Keratinocyte (primary cell): ENCODE results near the gene CYP17A1. TPM values are rescaled to one million over a fixed set of nuclear protein-coding genes. Genes with fewer than 3 reads are reported as not detected.

ENCODE experiments used
- DNase-seq: peaks from one replicate; pipeline ENCODE4 v3.0.0-alpha.2; 2011; ENCODE audit warnings: low read depth, missing footprints, low spot score
- FAIRE-seq: peaks from 2 replicates; lab custom pipeline; 2011; peaks lifted over from hg19 to GRCh38; lab: Jason Lieb, UNC
- H2AFZ ChIP-seq: 2 replicates; pipeline ENCODE4 v1.6.0; 2012; ENCODE audit warnings: low read length, control low read depth, inconsistent platforms; ENCODE audit not compliant: control insufficient read depth
- H3K27ac ChIP-seq: 2 replicates; pipeline ENCODE4 v1.5.1; 2011; ENCODE audit warnings: low read length; ENCODE audit not compliant: control insufficient read depth, insufficient read depth
- H3K27me3 ChIP-seq: 3 replicates; pipeline ENCODE4 v1.6.0; 2011; ENCODE audit warnings: low read length; ENCODE audit not compliant: control insufficient read depth, insufficient read depth; ENCODE audit errors: extremely low read depth
- H3K36me3 ChIP-seq, 2 experiments: 2 replicates in 1 of 2; 3 replicates in 1 of 2; pipeline ENCODE4 v1.5.1; 2011; ENCODE audit warnings: low read length in 2 of 2, mild to moderate bottlenecking in 1 of 2; ENCODE audit not compliant: control insufficient read depth in 2 of 2, insufficient read depth in 2 of 2; ENCODE audit errors: extremely low read depth in 1 of 2
- H3K4me1 ChIP-seq: 3 replicates; pipeline ENCODE4 v1.5.1; 2011; ENCODE audit warnings: low read length; ENCODE audit not compliant: control insufficient read depth, insufficient read depth; ENCODE audit errors: extremely low read depth
- H3K4me2 ChIP-seq: 3 replicates; pipeline ENCODE4 v1.6.0; 2011; ENCODE audit warnings: low read depth, low read length; ENCODE audit not compliant: control insufficient read depth, insufficient read depth; ENCODE audit errors: extremely low read depth
- H3K4me3 ChIP-seq, 3 experiments: fragments of 200-600 bp in 1 of 3; sonication (generic) in 1 of 3; 2 replicates in 2 of 3; 3 replicates in 1 of 3; pipeline ENCODE4 v1.5.1; 2011 to 2016; ENCODE audit warnings: low read length in 3 of 3, mild to moderate bottlenecking in 3 of 3, control low read depth in 2 of 3, inconsistent platforms in 1 of 3, low read depth in 1 of 3, mixed read lengths in 1 of 3, mixed run types in 1 of 3, moderate library complexity in 1 of 3; ENCODE audit not compliant: control insufficient read depth in 2 of 3, insufficient read depth in 2 of 3; ENCODE audit errors: extremely low read depth in 1 of 3
- H3K79me2 ChIP-seq: 2 replicates; pipeline ENCODE4 v1.6.0; 2012; ENCODE audit warnings: low read length; ENCODE audit not compliant: control insufficient read depth, insufficient read depth
- H3K9ac ChIP-seq: 3 replicates; pipeline ENCODE4 v1.6.0; 2011; ENCODE audit warnings: low read length; ENCODE audit not compliant: control insufficient read depth, insufficient read depth; ENCODE audit errors: extremely low read depth
- H3K9me1 ChIP-seq: 3 replicates; pipeline ENCODE4 v1.6.0; 2011; ENCODE audit warnings: low read length; ENCODE audit not compliant: control insufficient read depth, insufficient read depth; ENCODE audit errors: extremely low read depth
- H3K9me3 ChIP-seq: 2 replicates; pipeline ENCODE4 v1.5.1; 2012; ENCODE audit warnings: low read depth, low read length; ENCODE audit not compliant: control insufficient read depth
- H4K20me1 ChIP-seq: 3 replicates; pipeline ENCODE4 v1.6.0; 2011; ENCODE audit warnings: low read length; ENCODE audit not compliant: control insufficient read depth, insufficient read depth; ENCODE audit errors: extremely low read depth
- EZH2 ChIP-seq: IDR thresholded peaks from one replicate; pipeline ENCODE4 v1.6.1; 2012; ENCODE audit warnings: inconsistent platforms, mild to moderate bottlenecking, low read length, moderate library complexity
- dilution Hi-C: fragments of 300-500 bp; cut with MboI; formaldehyde crosslinking; loops from one replicate; pipeline ENCODE4 v1.7.0; 2020; ENCODE audit warnings: low sequenced_read_pairs; ENCODE audit not compliant: extremely low pct_ligation_motif_present
- polyA plus RNA-seq, 5 experiments: library from polyadenylated mRNA; depleted of rRNA in 3 of 5; stranded (reverse) in 3 of 5; stranded (forward) in 1 of 5; unstranded in 1 of 5; fragments of >200 nt; gene quantifications; 1 replicate in 1 of 5; 2 replicates in 3 of 5; 3 replicates in 1 of 5; pipeline versions ENCODE4 v1.2.1 to v1.2.3, GENCODE V29; 2011 to 2012; ENCODE audit warnings: missing spikeins in 2 of 5, low read depth in 1 of 5, low replicate concordance in 1 of 5
- TF ChIP-seq, protein P1 (sequence below), 3 experiments: IDR thresholded peaks in 1 of 3; conservative IDR thresholded peaks in 1 of 3; optimal IDR thresholded peaks in 1 of 3; 2 replicates in 2 of 3; 3 replicates in 1 of 3; pipeline versions ENCODE3 to v1.5.1; 2011; ENCODE audit warnings: low read length in 3 of 3, mild to moderate bottlenecking in 3 of 3, moderate library complexity in 2 of 3, control low read depth in 1 of 3, inconsistent platforms in 1 of 3; ENCODE audit not compliant: insufficient read depth in 2 of 3; ENCODE audit errors: extremely low read depth in 1 of 3

CYP17A1 gene
- polyA plus RNA-seq, 1 donor (not counting 4 experiments of a cell fraction or from before 2014, with no cell fraction given) = not detected

- no peaks in the 10 kb centered on the region for H3K9me3 ChIP-seq
- FAIRE-seq = peak; percentile 81
- peak; percentile 36 for DNase-seq
- H3K9ac ChIP-seq = no peak overlapping the region
- H3K27ac ChIP-seq = no peak overlapping the region
- no peak overlapping the region for H2AFZ ChIP-seq
- H3K4me1 ChIP-seq = peaks cover 2% of the 10 kb centered on the region
- no peak overlapping the region for H3K4me3 ChIP-seq
- no peaks in the 10 kb centered on the region for H4K20me1 ChIP-seq
- no peaks in the 10 kb centered on the region for H3K9me1 ChIP-seq
- no peak overlapping the region for H3K4me2 ChIP-seq
- no peaks in the 10 kb centered on the region for H3K36me3 ChIP-seq
- H3K79me2 ChIP-seq = no peaks in the 10 kb centered on the region
- TF ChIP-seq, protein P1, sequence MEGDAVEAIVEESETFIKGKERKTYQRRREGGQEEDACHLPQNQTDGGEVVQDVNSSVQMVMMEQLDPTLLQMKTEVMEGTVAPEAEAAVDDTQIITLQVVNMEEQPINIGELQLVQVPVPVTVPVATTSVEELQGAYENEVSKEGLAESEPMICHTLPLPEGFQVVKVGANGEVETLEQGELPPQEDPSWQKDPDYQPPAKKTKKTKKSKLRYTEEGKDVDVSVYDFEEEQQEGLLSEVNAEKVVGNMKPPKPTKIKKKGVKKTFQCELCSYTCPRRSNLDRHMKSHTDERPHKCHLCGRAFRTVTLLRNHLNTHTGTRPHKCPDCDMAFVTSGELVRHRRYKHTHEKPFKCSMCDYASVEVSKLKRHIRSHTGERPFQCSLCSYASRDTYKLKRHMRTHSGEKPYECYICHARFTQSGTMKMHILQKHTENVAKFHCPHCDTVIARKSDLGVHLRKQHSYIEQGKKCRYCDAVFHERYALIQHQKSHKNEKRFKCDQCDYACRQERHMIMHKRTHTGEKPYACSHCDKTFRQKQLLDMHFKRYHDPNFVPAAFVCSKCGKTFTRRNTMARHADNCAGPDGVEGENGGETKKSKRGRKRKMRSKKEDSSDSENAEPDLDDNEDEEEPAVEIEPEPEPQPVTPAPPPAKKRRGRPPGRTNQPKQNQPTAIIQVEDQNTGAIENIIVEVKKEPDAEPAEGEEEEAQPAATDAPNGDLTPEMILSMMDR (optimal IDR thresholded peaks at IDR 0.05 in 1 of 3, IDR thresholded peaks at IDR 0.05 in 1 of 3, conservative IDR thresholded peaks at IDR 0.05 in 1 of 3; ENCODE audit: extremely low read depth in 1 of 3, insufficient read depth in 2 of 3, low read length in 3 of 3) = peak; percentile 84 to 98 (median 92)
- TF ChIP-seq EZH2 = no peak
- no peaks in the 10 kb centered on the region for H3K27me3 ChIP-seq
- dilution Hi-C loops = loop anchor here (25.0 kb wide), 1 partner anchor 252 kb away; no protein-coding TSS in a partner anchor
These were observed 2.2 kb downstream of the CYP17A1 start for GRCh38 chr10:102835007-102835482.

DNA sequence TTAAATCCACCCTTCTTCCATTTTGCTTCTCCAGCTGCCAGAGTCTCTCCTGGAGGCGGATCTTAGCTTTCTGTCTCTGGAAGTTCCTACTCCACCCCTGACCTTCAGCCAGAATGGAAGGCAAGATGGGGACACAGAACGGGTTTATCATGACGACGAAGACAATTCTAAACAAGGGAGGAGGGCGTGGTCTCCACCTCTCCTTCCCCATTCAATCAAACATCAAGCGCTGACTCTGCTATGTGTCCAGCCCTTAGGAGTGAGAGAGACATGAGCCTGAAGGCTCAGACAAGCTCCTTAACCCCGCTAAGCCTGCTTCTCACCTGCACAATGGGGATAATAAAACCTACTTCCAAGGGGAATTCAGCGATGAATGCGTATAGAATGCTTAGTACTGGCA is 3.1 kb downstream of the CYP17A1 start:
- peak overlapping the region; percentile 11 for H3K4me2 ChIP-seq
- no peaks in the 10 kb centered on the region for H3K9me3 ChIP-seq
- no peak overlapping the region for H3K4me3 ChIP-seq
- dilution Hi-C loops = loop anchor here (25.0 kb wide), 1 partner anchor 253 kb away; no protein-coding TSS in a partner anchor
- H3K27ac ChIP-seq = no peak overlapping the region
- H3K27me3 ChIP-seq = no peaks in the 10 kb centered on the region
- FAIRE-seq (no peak), DNase-seq (no peak)
- TF ChIP-seq, protein P1 (optimal IDR thresholded peaks at IDR 0.05 in 1 of 3, IDR thresholded peaks at IDR 0.05 in 1 of 3, conservative IDR thresholded peaks at IDR 0.05 in 1 of 3; ENCODE audit: extremely low read depth in 1 of 3, insufficient read depth in 2 of 3, low read length in 3 of 3) = no peak
- TF ChIP-seq EZH2 = no peak
- no peak overlapping the region for H3K9ac ChIP-seq
- H3K9me1 ChIP-seq = no peaks in the 10 kb centered on the region
- H3K36me3 ChIP-seq = no peaks in the 10 kb centered on the region
- no peaks in the 10 kb centered on the region for H3K79me2 ChIP-seq
- H2AFZ ChIP-seq = peak overlapping the region; percentile 47
- H3K4me1 ChIP-seq = peaks cover 2% of the 10 kb centered on the region
- no peaks in the 10 kb centered on the region for H4K20me1 ChIP-seq
